HL-60 (cell line): ENCODE measurements around the gene STK33.

Experiments used
- DNase-seq, 2 experiments: peaks; one replicate each; pipeline ENCODE4 v3.0.0-alpha.2; 2010 to 2020; ENCODE audit warnings: low read depth in 1 of 2, low spot score in 1 of 2
- H3K27ac ChIP-seq: fragments of 250-450 bp; sonication (Bioruptor Pico); replicated peaks from 2 replicates; pipeline ENCODE4 v1.5.1; 2020; ENCODE audit warnings: mild to moderate bottlenecking, moderate library complexity
- H3K27me3 ChIP-seq: fragments of 250-450 bp; sonication (Bioruptor Pico); 2 replicates; pipeline ENCODE4 v1.5.1; 2021; ENCODE audit warnings: mild to moderate bottlenecking, moderate library complexity; ENCODE audit not compliant: insufficient read depth, poor library complexity, severe bottlenecking
- H3K4me3 ChIP-seq: replicated peaks from 2 replicates; pipeline ENCODE4 v1.5.1; 2011; ENCODE audit warnings: mild to moderate bottlenecking, control low read depth, low read length; ENCODE audit not compliant: insufficient read depth
- GABPA ChIP-seq: IDR thresholded peaks from 2 replicates; pipeline ENCODE4 v1.6.1; 2012; ENCODE audit warnings: low read depth
- POLR2AphosphoS5 ChIP-seq: IDR thresholded peaks from 2 replicates; pipeline ENCODE4 v1.6.1; 2012; ENCODE audit warnings: low read depth
- SPI1 ChIP-seq: IDR thresholded peaks from 2 replicates; pipeline ENCODE4 v1.6.1; 2012; ENCODE audit warnings: low read depth, mild to moderate bottlenecking, borderline replicate concordance
- TF ChIP-seq, protein P1 (sequence below): IDR thresholded peaks from 2 replicates; pipeline ENCODE4 v1.6.1; 2012; ENCODE audit warnings: low read depth; ENCODE audit not compliant: insufficient replicate concordance
- TF ChIP-seq, protein P2 (sequence below): IDR thresholded peaks from one replicate; pipeline ENCODE4 v1.5.1; 2011; ENCODE audit warnings: low read length, control low read depth, inconsistent platforms; ENCODE audit not compliant: insufficient read depth

The STK33 gene

DNA sequence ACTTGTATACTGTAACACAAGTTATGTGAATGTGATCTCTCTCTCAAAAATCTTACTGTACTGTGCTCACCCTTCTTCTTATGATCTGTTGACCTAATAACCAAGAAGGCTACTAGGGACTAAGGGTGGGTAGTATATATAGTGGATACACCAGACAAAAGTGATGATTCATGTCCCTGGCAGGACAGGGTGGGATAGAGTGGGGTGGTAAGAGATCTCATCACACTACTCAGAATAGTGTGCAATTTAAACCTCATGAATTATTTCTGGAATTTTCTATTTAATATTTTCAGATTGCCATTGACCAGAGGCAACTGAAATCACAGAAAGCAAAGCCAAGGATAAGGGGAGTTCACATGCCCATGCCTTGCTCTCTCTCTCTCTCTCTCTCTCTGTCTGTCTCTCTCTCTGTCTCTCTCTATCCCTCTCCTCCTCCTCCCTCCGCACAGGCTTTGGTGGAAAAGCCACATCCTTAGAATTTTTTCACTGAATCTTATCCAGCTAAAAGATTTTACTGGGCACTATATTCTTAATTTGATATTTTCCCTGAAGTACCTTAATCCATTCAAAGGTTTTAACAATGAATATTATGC lies 12.0 kb upstream of the STK33 start:
- H3K4me3 ChIP-seq = no peak overlapping the region
- no peak overlapping the region for H3K27ac ChIP-seq
- DNase-seq = no peak
- TF ChIP-seq GABPA (no peak), POLR2AphosphoS5 (no peak), SPI1 (no peak)
- TF ChIP-seq, protein P1, sequence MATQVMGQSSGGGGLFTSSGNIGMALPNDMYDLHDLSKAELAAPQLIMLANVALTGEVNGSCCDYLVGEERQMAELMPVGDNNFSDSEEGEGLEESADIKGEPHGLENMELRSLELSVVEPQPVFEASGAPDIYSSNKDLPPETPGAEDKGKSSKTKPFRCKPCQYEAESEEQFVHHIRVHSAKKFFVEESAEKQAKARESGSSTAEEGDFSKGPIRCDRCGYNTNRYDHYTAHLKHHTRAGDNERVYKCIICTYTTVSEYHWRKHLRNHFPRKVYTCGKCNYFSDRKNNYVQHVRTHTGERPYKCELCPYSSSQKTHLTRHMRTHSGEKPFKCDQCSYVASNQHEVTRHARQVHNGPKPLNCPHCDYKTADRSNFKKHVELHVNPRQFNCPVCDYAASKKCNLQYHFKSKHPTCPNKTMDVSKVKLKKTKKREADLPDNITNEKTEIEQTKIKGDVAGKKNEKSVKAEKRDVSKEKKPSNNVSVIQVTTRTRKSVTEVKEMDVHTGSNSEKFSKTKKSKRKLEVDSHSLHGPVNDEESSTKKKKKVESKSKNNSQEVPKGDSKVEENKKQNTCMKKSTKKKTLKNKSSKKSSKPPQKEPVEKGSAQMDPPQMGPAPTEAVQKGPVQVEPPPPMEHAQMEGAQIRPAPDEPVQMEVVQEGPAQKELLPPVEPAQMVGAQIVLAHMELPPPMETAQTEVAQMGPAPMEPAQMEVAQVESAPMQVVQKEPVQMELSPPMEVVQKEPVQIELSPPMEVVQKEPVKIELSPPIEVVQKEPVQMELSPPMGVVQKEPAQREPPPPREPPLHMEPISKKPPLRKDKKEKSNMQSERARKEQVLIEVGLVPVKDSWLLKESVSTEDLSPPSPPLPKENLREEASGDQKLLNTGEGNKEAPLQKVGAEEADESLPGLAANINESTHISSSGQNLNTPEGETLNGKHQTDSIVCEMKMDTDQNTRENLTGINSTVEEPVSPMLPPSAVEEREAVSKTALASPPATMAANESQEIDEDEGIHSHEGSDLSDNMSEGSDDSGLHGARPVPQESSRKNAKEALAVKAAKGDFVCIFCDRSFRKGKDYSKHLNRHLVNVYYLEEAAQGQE = no peak
- TF ChIP-seq, protein P2, sequence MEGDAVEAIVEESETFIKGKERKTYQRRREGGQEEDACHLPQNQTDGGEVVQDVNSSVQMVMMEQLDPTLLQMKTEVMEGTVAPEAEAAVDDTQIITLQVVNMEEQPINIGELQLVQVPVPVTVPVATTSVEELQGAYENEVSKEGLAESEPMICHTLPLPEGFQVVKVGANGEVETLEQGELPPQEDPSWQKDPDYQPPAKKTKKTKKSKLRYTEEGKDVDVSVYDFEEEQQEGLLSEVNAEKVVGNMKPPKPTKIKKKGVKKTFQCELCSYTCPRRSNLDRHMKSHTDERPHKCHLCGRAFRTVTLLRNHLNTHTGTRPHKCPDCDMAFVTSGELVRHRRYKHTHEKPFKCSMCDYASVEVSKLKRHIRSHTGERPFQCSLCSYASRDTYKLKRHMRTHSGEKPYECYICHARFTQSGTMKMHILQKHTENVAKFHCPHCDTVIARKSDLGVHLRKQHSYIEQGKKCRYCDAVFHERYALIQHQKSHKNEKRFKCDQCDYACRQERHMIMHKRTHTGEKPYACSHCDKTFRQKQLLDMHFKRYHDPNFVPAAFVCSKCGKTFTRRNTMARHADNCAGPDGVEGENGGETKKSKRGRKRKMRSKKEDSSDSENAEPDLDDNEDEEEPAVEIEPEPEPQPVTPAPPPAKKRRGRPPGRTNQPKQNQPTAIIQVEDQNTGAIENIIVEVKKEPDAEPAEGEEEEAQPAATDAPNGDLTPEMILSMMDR = no peak
- no peaks in the 10 kb centered on the region for H3K27me3 ChIP-seq

DNA sequence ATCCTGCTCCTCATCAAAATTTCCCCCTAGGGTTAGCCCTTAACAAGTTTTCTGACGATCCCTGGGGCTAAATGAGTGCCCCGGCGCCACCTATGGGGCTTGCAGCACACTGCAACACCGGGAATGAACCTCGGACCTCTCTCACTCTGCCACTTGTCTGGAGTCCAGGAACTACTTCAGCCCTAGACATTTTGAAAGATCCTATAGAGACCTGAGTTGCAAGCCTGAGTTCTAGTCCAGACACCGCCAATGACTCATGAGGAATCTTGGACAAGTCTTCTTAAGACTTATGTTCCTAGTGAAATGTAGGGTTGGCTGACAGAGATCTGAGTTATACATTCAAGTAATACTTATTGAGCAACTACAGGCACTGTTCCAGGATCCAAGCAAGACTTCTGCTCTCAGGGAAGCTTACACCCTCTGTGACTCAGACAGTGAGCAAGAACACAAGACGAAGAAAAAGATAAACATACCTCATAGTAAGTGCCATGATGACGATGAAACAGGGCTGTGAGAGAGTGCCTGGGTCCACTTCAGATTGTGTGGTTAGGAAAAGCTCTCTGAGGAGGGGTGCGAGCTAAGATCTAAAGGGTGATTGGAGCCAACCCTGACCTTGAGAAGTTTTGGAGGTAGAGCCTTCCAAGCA lies 10.2 kb upstream of the STK33 start:
- TF ChIP-seq, protein P2 = peak; percentile 67
- TF ChIP-seq, protein P1 = no peak
- TF ChIP-seq GABPA (no peak), SPI1 (no peak), POLR2AphosphoS5 (no peak)
- Histone ChIP-seq H3K27me3 (no peaks in the 10 kb centered on the region), H3K27ac (no peak overlapping the region), H3K4me3 (no peak overlapping the region)
- DNase-seq = peak; percentile 35 to 51

DNA sequence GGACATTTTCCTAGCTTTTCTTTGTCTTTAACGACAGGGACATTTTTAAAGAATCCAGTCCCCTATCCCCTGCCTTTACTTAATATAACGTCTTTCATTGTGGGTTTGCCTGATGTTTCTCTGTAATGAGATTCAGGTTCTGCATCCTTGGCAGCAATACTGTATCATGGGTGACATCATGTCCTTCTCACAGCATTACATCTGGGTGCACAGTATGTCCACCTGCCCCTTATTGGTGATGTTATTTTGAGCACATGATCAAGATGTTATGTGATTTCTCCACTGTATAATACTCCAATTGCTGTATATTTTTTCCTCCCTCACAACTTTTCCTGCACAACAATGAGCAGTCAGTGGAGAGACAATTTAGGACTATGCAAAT lies 9.7 kb upstream of the STK33 start:
- H3K4me3 ChIP-seq = no peak overlapping the region
- DNase-seq = no peak
- TF ChIP-seq, protein P2 = no peak
- TF ChIP-seq SPI1 (no peak), POLR2AphosphoS5 (no peak), GABPA (no peak)
- TF ChIP-seq, protein P1 = no peak
- no peak overlapping the region for H3K27ac ChIP-seq
- no peaks in the 10 kb centered on the region for H3K27me3 ChIP-seq
